Smooth muscle cell (in vitro differentiated cells): ENCODE data around the gene SAMD14. TPM values are rescaled to one million over a fixed set of nuclear protein-coding genes. Genes with fewer than 3 reads are reported as not detected.
A peak's percentile ranks its signal among the peaks of the same experiment; 100 is the strongest.

Experiments used
- DNase-seq: peaks from one replicate; lab custom pipeline; 2025; ENCODE audit not compliant: unreplicated experiment; lab: John Stamatoyannopoulos, UW
- H2AFZ ChIP-seq: fragments of 200-600 bp; sonication (generic); 2 replicates; pipeline ENCODE4 v1.6.0; 2016; ENCODE audit warnings: antibody characterized with exemption, low read depth, mild to moderate bottlenecking
- H3F3A ChIP-seq: fragments of 200-600 bp; sonication (generic); 2 replicates; pipeline ENCODE4 v1.6.0; 2017; ENCODE audit warnings: antibody characterized with exemption, low read depth
- H3K27ac ChIP-seq: fragments of 200-600 bp; sonication (generic); 2 replicates; pipeline ENCODE4 v1.5.1; 2016; ENCODE audit warnings: low read depth, mild to moderate bottlenecking
- H3K27me3 ChIP-seq: fragments of 200-600 bp; sonication (generic); 2 replicates; pipeline ENCODE4 v1.6.1; 2016; ENCODE audit warnings: low read depth, mild to moderate bottlenecking
- H3K36me3 ChIP-seq: fragments of 200-600 bp; sonication (generic); 2 replicates; pipeline ENCODE4 v1.5.1; 2016; ENCODE audit warnings: low read depth
- H3K4me1 ChIP-seq: fragments of 200-600 bp; sonication (generic); 2 replicates; pipeline ENCODE4 v1.5.1; 2016; ENCODE audit warnings: low read depth
- H3K4me2 ChIP-seq: fragments of 200-600 bp; sonication (generic); 2 replicates; pipeline ENCODE4 v1.6.0; 2016; ENCODE audit warnings: mild to moderate bottlenecking
- H3K4me3 ChIP-seq: fragments of 200-600 bp; sonication (generic); 2 replicates; pipeline ENCODE4 v1.5.1; 2016; ENCODE audit warnings: mild to moderate bottlenecking
- H3K79me2 ChIP-seq: fragments of 200-600 bp; sonication (generic); 2 replicates; pipeline ENCODE4 v1.6.0; 2016; ENCODE audit warnings: low read depth, mild to moderate bottlenecking
- H3K9ac ChIP-seq: fragments of 200-600 bp; sonication (generic); 2 replicates; pipeline ENCODE4 v1.6.0; 2016; ENCODE audit warnings: low read depth
- H3K9me3 ChIP-seq: fragments of 200-600 bp; sonication (generic); replicated peaks from 2 replicates; pipeline ENCODE4 v1.5.1; 2016; ENCODE audit warnings: low read depth
- H4K20me1 ChIP-seq: fragments of 200-600 bp; sonication (generic); 2 replicates; pipeline ENCODE4 v1.6.0; 2016; ENCODE audit warnings: low read depth
- CTCF ChIP-seq: fragments of 200-600 bp; sonication (generic); IDR thresholded peaks from 2 replicates; pipeline ENCODE4 v1.5.1; 2017; ENCODE audit warnings: borderline replicate concordance, mild to moderate bottlenecking, antibody characterized with exemption; ENCODE audit not compliant: insufficient read depth, poor library complexity, severe bottlenecking
- WGBS: methylation state at CpG from one replicate; pipeline ENCODE4 v1.1.7; 2016; ENCODE audit warnings: low lambda C conversion rate; 5-methylcytosine and 5-hydroxymethylcytosine counted together
- polyA plus RNA-seq: library from polyadenylated mRNA; unstranded; fragments of >200 nt; fragmentation: Nextera tagmentation; extraction: Ambion mirVana; gene quantifications from 2 replicates; pipeline ENCODE4 v1.2.1, GENCODE V29; 2016
- total RNA-seq: library from RNA; depleted of rRNA; stranded (reverse); fragments of >200 nt; gene quantifications from 2 replicates; pipeline ENCODE4 v1.2.3, GENCODE V29; 2014

SAMD14 gene
- total and polyA plus RNA-seq, 2 experiments from 2014 or later = 13.7 to 39.1 TPM

- H3K4me3 ChIP-seq = no peak overlapping the region
- no peaks in the 10 kb centered on the region for H4K20me1 ChIP-seq
- no peak overlapping the region for H3K9ac ChIP-seq
- H3F3A ChIP-seq = no peaks in the 10 kb centered on the region
- H3K4me2 ChIP-seq = no peak overlapping the region
- H3K4me1 ChIP-seq = no peaks in the 10 kb centered on the region
- no peak for TF ChIP-seq CTCF
- H3K79me2 ChIP-seq = no peaks in the 10 kb centered on the region
- H3K27me3 ChIP-seq = no peaks in the 10 kb centered on the region
- no peak overlapping the region for H2AFZ ChIP-seq
- 90% methylated on average over 5 of the region's 5 CpGs for WGBS
- H3K36me3 ChIP-seq = no peaks in the 10 kb centered on the region
- no peak overlapping the region for H3K27ac ChIP-seq
- no peaks in the 10 kb centered on the region for H3K9me3 ChIP-seq
- DNase-seq = no peak
Measured at GRCh38 chr17:50081757-50082156, 48.2 kb downstream of the SAMD14 start.

- Histone ChIP-seq H3K4me1 (no peaks in the 10 kb centered on the region), H3K9ac (no peak overlapping the region), H3K27me3 (no peaks in the 10 kb centered on the region), H3K36me3 (no peaks in the 10 kb centered on the region), H3F3A (no peaks in the 10 kb centered on the region), H3K79me2 (no peaks in the 10 kb centered on the region), H3K4me2 (no peak overlapping the region), H3K4me3 (no peak overlapping the region), H2AFZ (no peak overlapping the region), H3K9me3 (no peaks in the 10 kb centered on the region), H3K27ac (no peak overlapping the region), H4K20me1 (no peaks in the 10 kb centered on the region)
- 97% methylated on average over 7 of the region's 7 CpGs for WGBS
- TF ChIP-seq CTCF = no peak
- no peak for DNase-seq
Measured at GRCh38 chr17:50080827-50081226, 49.1 kb downstream of the SAMD14 start.

- no peak for DNase-seq
- Histone ChIP-seq H3K79me2 (no peaks in the 10 kb centered on the region), H2AFZ (no peak overlapping the region), H3K27ac (no peak overlapping the region), H3K4me3 (no peak overlapping the region), H3K4me1 (no peaks in the 10 kb centered on the region), H3K36me3 (no peaks in the 10 kb centered on the region), H3K9ac (no peak overlapping the region), H3K27me3 (no peaks in the 10 kb centered on the region), H3K9me3 (no peaks in the 10 kb centered on the region), H3F3A (no peaks in the 10 kb centered on the region), H4K20me1 (no peaks in the 10 kb centered on the region), H3K4me2 (no peak overlapping the region)
- no peak for TF ChIP-seq CTCF
- whole genome bisulfite sequencing = 95% methylated on average over 11 of the region's 11 CpGs
Measured at GRCh38 chr17:50080096-50080480, 49.9 kb downstream of the SAMD14 start.

DNA sequence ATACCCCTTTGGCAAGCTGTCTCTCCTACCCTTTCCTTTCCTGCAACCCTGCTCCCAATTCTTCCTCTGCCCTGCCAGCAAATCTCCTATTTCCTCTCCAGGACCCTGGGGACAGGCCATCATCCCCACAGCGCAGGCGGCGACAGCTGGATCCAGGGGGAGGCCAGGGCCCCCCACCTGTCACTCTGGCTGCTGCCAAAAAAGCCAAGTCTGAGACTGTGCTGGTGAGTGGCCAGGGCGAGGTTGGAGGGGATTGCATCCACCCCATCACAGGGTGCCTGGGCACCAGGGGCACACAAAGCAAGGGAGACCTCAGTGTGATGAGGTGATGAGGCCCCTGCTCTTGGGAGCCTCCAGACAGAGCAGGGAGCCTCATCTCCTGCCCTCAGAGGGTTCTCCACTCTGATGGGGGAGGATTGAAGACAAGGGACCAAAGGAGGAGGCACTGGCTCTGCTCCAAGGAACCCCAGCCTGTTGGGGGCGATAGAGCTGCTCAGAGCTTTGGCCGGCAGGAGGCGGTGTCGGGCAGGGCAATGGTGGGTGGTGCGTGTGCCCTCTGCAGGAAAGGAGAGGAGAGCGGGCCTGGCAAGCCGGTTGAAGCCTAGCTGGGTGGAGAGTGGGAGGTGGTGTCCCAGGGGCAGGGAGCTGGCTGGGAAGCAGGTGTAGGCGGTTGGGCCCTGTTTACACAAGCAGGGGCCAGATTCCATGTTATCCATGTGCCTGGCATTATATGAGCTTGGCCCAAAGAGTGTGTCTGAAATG is 50.4 kb downstream of the SAMD14 start:
- no peaks in the 10 kb centered on the region for H3K36me3 ChIP-seq
- no peaks in the 10 kb centered on the region for H3F3A ChIP-seq
- H2AFZ ChIP-seq = no peak overlapping the region
- 90% methylated on average over 12 of the region's 12 CpGs for WGBS
- H3K4me2 ChIP-seq = no peak overlapping the region
- TF ChIP-seq CTCF = peak; percentile 12
- no peaks in the 10 kb centered on the region for H3K9me3 ChIP-seq
- no peaks in the 10 kb centered on the region for H3K79me2 ChIP-seq
- no peak overlapping the region for H3K27ac ChIP-seq
- H3K9ac ChIP-seq = no peak overlapping the region
- no peak overlapping the region for H3K4me3 ChIP-seq
- no peaks in the 10 kb centered on the region for H3K27me3 ChIP-seq
- H4K20me1 ChIP-seq = no peaks in the 10 kb centered on the region
- DNase-seq = no peak
- no peaks in the 10 kb centered on the region for H3K4me1 ChIP-seq
